H9 (cell line): ENCODE measurements around the gene IQCE. TPM values are rescaled to one million over a fixed set of nuclear protein-coding genes. Genes with fewer than 3 reads are reported as not detected.

Experiments used
- DNase-seq: peaks from one replicate; pipeline ENCODE4 v3.0.0-alpha.2; 2017
- H2AFZ ChIP-seq: one replicate; pipeline ENCODE4 v1.6.1; 2013; ENCODE audit warnings: mild to moderate bottlenecking, low read length, control low read depth, moderate library complexity
- H2AK5ac ChIP-seq: 2 replicates; pipeline ENCODE4 v1.6.1; 2013; ENCODE audit warnings: low read length, control low read depth, mixed read lengths; ENCODE audit not compliant: insufficient read length
- H2BK120ac ChIP-seq: one replicate; pipeline ENCODE4 v1.6.1; 2013; ENCODE audit warnings: low read depth, mild to moderate bottlenecking, low read length, control low read depth, inconsistent platforms; ENCODE audit not compliant: poor library complexity, severe bottlenecking
- H2BK12ac ChIP-seq: 2 replicates; pipeline ENCODE4 v1.6.1; 2013; ENCODE audit warnings: low read length, control low read depth, mixed read lengths, low read depth; ENCODE audit not compliant: insufficient read length
- H2BK15ac ChIP-seq: 2 replicates; pipeline ENCODE4 v1.6.1; 2013; ENCODE audit warnings: low read depth, low read length, control low read depth
- H2BK20ac ChIP-seq: one replicate; pipeline ENCODE4 v1.6.1; 2013; ENCODE audit warnings: low read depth, mild to moderate bottlenecking, low read length, control low read depth, inconsistent platforms; ENCODE audit not compliant: poor library complexity, severe bottlenecking
- H2BK5ac ChIP-seq: 2 replicates; pipeline ENCODE4 v1.6.1; 2013; ENCODE audit warnings: low read length, control low read depth, mixed read lengths; ENCODE audit not compliant: insufficient read length
- H3K14ac ChIP-seq: 2 replicates; pipeline ENCODE4 v1.6.1; 2013; ENCODE audit warnings: low read length, control low read depth; ENCODE audit not compliant: insufficient read depth
- H3K18ac ChIP-seq: 2 replicates; pipeline ENCODE4 v1.6.1; 2013; ENCODE audit warnings: low read depth, mild to moderate bottlenecking, mixed read lengths, low read length, control low read depth; ENCODE audit not compliant: insufficient read length
- H3K23ac ChIP-seq: 2 replicates; pipeline ENCODE4 v1.6.1; 2013; ENCODE audit warnings: low read length, control low read depth, mixed read lengths, low read depth; ENCODE audit not compliant: insufficient read length
- H3K23me2 ChIP-seq: 2 replicates; pipeline ENCODE4 v1.6.1; 2013; ENCODE audit warnings: low read depth, mild to moderate bottlenecking, mixed read lengths, low read length, control low read depth; ENCODE audit not compliant: insufficient read length, poor library complexity, severe bottlenecking
- H3K27ac ChIP-seq: 2 replicates; pipeline ENCODE4 v1.5.1; 2013; ENCODE audit warnings: low read length, control low read depth, mixed read lengths, low read depth; ENCODE audit not compliant: insufficient read length
- H3K27me3 ChIP-seq: 2 replicates; pipeline ENCODE4 v1.6.1; 2013; ENCODE audit warnings: low read length, control low read depth, inconsistent platforms; ENCODE audit not compliant: insufficient read depth
- H3K4ac ChIP-seq: 2 replicates; pipeline ENCODE4 v1.6.1; 2013; ENCODE audit warnings: low read depth, mild to moderate bottlenecking, control low read depth, inconsistent platforms, low read length, moderate library complexity
- H3K4me1 ChIP-seq: 2 replicates; pipeline ENCODE4 v1.6.1; 2013; ENCODE audit warnings: low read length, control low read depth, inconsistent platforms; ENCODE audit not compliant: insufficient read depth
- H3K4me2 ChIP-seq: 2 replicates; pipeline ENCODE4 v1.6.1; 2013; ENCODE audit warnings: low read length, control low read depth, mixed read lengths; ENCODE audit not compliant: insufficient read length, insufficient read depth
- H3K56ac ChIP-seq: 2 replicates; pipeline ENCODE4 v1.6.1; 2013; ENCODE audit warnings: low read depth, mild to moderate bottlenecking, mixed read lengths, low read length, control low read depth; ENCODE audit not compliant: insufficient read length
- H3K79me1 ChIP-seq: 2 replicates; pipeline ENCODE4 v1.6.1; 2013; ENCODE audit warnings: low read depth, mild to moderate bottlenecking, moderate library complexity, low read length, control low read depth, inconsistent platforms; ENCODE audit not compliant: insufficient read depth, poor library complexity, severe bottlenecking
- H3K79me2 ChIP-seq: 2 replicates; pipeline ENCODE4 v1.6.1; 2013; ENCODE audit warnings: low read length, control low read depth, inconsistent platforms; ENCODE audit not compliant: insufficient read depth
- H3K9ac ChIP-seq: 2 replicates; pipeline ENCODE4 v1.6.1; 2013; ENCODE audit warnings: low read length, control low read depth, mixed read lengths; ENCODE audit not compliant: insufficient read length; ENCODE audit errors: extremely low read depth
- H3K9me3 ChIP-seq: one replicate; pipeline ENCODE4 v1.6.1; 2013; ENCODE audit warnings: low read depth, low read length, inconsistent platforms; ENCODE audit not compliant: control insufficient read depth
- H3T11ph ChIP-seq: one replicate; pipeline ENCODE4 v1.6.1; 2013; ENCODE audit warnings: mild to moderate bottlenecking, low read length, control low read depth, inconsistent platforms
- H4K20me1 ChIP-seq: one replicate; pipeline ENCODE4 v1.6.1; 2013; ENCODE audit not compliant: control insufficient read depth, insufficient read length, insufficient read depth
- H4K5ac ChIP-seq: 2 replicates; pipeline ENCODE4 v1.6.1; 2013; ENCODE audit warnings: low read depth, mild to moderate bottlenecking, mixed read lengths, low read length, control low read depth; ENCODE audit not compliant: insufficient read length
- H4K8ac ChIP-seq: replicated peaks from 2 replicates; pipeline ENCODE4 v1.6.1; 2013; ENCODE audit warnings: low read length, control low read depth, mixed read lengths, low read depth; ENCODE audit not compliant: insufficient read length
- H4K91ac ChIP-seq: 2 replicates; pipeline ENCODE4 v1.6.1; 2013; ENCODE audit warnings: low read depth, mild to moderate bottlenecking, moderate library complexity, mixed read lengths, low read length, control low read depth; ENCODE audit not compliant: insufficient read length
- H3K27ac Mint-ChIP-seq, 3 experiments: 2 replicates in 2 of 3; 3 replicates in 1 of 3; pipeline ENCODE4 v1.8.0; 2020 to 2021; ENCODE audit warnings: mixed read lengths in 3 of 3, mild to moderate bottlenecking in 1 of 3, moderate library complexity in 1 of 3
- H3K27me3 Mint-ChIP-seq: 2 replicates; pipeline ENCODE4 v1.8.0; 2021; ENCODE audit warnings: low read depth, mild to moderate bottlenecking, moderate library complexity, mixed read lengths
- H3K36me3 Mint-ChIP-seq, 3 experiments: 2 replicates in 2 of 3; 3 replicates in 1 of 3; pipeline ENCODE4 v1.8.0; 2020 to 2021; ENCODE audit warnings: low read depth in 3 of 3, mixed read lengths in 3 of 3; ENCODE audit not compliant: insufficient read depth in 1 of 3
- H3K4me1 Mint-ChIP-seq, 2 experiments: 2 replicates each; pipeline ENCODE4 v1.8.0; 2020; ENCODE audit warnings: mixed read lengths in 2 of 2
- H3K4me3 Mint-ChIP-seq, 2 experiments: 2 replicates in 1 of 2; 3 replicates in 1 of 2; pipeline ENCODE4 v1.8.0; 2020 to 2021; ENCODE audit warnings: mild to moderate bottlenecking in 2 of 2, mixed read lengths in 2 of 2, moderate library complexity in 1 of 2
- H3K9me3 Mint-ChIP-seq, 2 experiments: 2 replicates in 1 of 2; 3 replicates in 1 of 2; pipeline ENCODE4 v1.8.0; 2020; ENCODE audit warnings: mild to moderate bottlenecking in 2 of 2, mixed read lengths in 2 of 2, moderate library complexity in 1 of 2
- WGBS: extraction: QIAGEN DNeasy Blood & Tissue Kit; methylation state at CpG from one replicate; pipeline ENCODE4 v1.1.7; 2013; ENCODE audit warnings: missing lambda C conversion rate, low lambda C conversion rate, mixed read lengths; ENCODE audit not compliant: insufficient read length; ENCODE audit errors: extremely low coverage; 5-methylcytosine and 5-hydroxymethylcytosine counted together
- total RNA-seq: library from RNA; stranded (reverse); gene quantifications from 2 replicates; pipeline ENCODE4 v1.2.1, GENCODE V29; 2021
- TF ChIP-seq, protein P1 (sequence below): fragments of 200-600 bp; sonication (generic); conservative IDR thresholded peaks from 3 replicates; pipeline ENCODE4 v1.8.0; 2021; ENCODE audit warnings: antibody characterized with exemption, mild to moderate bottlenecking

The IQCE gene
- total RNA-seq, 1 experiment from 2014 or later, result 7.0 TPM

DNA sequence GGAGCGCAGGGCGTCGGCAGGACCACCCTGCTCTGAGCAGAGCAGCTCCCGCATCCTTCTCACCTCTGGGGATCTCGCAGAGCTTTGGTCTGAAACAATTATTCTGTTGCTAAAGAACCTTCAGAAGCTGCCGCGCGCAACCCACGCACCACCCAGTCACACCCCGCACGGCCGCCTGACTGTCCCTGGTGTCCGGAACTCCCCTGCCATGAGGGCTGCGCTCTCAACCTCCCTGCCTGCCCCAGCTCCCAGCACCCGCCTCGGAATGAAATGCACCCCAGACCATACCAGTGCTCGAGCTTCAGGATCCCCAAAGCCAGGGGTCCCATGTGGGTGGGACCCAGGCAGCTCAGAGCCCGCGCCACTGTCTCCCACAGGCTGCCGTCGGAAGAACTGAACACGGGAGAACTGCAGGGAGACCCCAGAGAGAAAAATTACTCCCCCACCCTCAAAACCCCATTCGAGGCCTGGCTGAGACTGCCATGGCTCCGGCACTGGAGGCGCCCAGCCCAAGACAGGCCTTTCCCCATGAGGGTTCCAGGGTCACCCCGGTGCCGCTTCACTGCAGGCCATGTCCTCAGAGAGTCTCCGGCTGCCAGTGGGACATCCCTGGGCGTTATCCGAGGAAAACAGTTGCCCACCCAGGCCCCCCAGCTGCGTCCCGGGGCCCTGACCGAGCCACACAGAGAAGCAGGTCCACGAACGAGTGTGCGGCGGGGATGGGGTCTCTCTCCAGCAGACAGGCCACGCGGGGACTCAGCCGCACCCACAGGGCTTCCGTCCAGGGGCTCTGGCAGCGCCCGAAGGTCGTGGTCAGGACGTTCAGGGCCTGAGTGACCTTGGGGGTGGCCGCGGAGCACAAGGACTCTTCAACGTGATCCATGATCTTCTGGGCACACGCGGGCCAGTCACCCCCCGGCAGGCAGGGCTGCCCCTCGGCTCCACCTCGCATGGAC lies 15.6 kb upstream of the IQCE start:
- no peaks in the 10 kb centered on the region for H3K27me3 ChIP-seq
- no peak overlapping the region for H3K18ac ChIP-seq
- Mint-ChIP-seq H3K9me3 (no peaks in the 10 kb centered on the region), H3K27ac (peak overlapping the region in 2 of 3 experiments; percentile 44 to 90; a peak in 3 of 7 replicates), H3K36me3 (peaks cover 18 to 67% (median 54%) of the 10 kb centered on the region in 3 experiments), H3K27me3 (no peaks in the 10 kb centered on the region), H3K4me1 (no peaks in the 10 kb centered on the region), H3K4me3 (no peak overlapping the region)
- H3K9ac ChIP-seq, result no peak overlapping the region
- H3T11ph ChIP-seq, result no peak overlapping the region
- TF ChIP-seq, protein P1, sequence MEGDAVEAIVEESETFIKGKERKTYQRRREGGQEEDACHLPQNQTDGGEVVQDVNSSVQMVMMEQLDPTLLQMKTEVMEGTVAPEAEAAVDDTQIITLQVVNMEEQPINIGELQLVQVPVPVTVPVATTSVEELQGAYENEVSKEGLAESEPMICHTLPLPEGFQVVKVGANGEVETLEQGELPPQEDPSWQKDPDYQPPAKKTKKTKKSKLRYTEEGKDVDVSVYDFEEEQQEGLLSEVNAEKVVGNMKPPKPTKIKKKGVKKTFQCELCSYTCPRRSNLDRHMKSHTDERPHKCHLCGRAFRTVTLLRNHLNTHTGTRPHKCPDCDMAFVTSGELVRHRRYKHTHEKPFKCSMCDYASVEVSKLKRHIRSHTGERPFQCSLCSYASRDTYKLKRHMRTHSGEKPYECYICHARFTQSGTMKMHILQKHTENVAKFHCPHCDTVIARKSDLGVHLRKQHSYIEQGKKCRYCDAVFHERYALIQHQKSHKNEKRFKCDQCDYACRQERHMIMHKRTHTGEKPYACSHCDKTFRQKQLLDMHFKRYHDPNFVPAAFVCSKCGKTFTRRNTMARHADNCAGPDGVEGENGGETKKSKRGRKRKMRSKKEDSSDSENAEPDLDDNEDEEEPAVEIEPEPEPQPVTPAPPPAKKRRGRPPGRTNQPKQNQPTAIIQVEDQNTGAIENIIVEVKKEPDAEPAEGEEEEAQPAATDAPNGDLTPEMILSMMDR, result no peak
- H2BK20ac ChIP-seq, result no peak overlapping the region
- no peak overlapping the region for H3K27ac ChIP-seq
- WGBS, result no CpG with 5 or more reads among the region's 53 CpGs
- H4K8ac ChIP-seq, result no peak overlapping the region
- no peak overlapping the region for H2AFZ ChIP-seq
- H3K23ac ChIP-seq, result no peak overlapping the region
- no peak overlapping the region for H2AK5ac ChIP-seq
- no peak for DNase-seq
- H3K4ac ChIP-seq, result no peak overlapping the region
- H2BK120ac ChIP-seq, result no peak overlapping the region
- no peaks in the 10 kb centered on the region for H3K79me1 ChIP-seq
- H3K4me2 ChIP-seq, result no peak overlapping the region
- H3K79me2 ChIP-seq, result no peaks in the 10 kb centered on the region
- no peaks in the 10 kb centered on the region for H3K4me1 ChIP-seq
- no peak overlapping the region for H3K56ac ChIP-seq
- no peak overlapping the region for H2BK12ac ChIP-seq
- no peak overlapping the region for H2BK5ac ChIP-seq
- H3K9me3 ChIP-seq, result no peaks in the 10 kb centered on the region
- H2BK15ac ChIP-seq, result no peak overlapping the region
- no peak overlapping the region for H4K91ac ChIP-seq
- H4K5ac ChIP-seq, result no peak overlapping the region
- H3K14ac ChIP-seq, result no peak overlapping the region
- no peaks in the 10 kb centered on the region for H3K23me2 ChIP-seq
- H4K20me1 ChIP-seq, result no peaks in the 10 kb centered on the region
